HG02571 (cell line): ENCODE measurements around the gene SPATA31E1.
"Not testable (repeated sequence)": the region's sequence is repeated elsewhere in the genome, so short reads cannot be mapped to it uniquely, and the experiment has no call there.

Experiments used
- ATAC-seq: cut with Tn5 transposase; IDR thresholded peaks from one replicate; pipeline ENCODE4 v1.9.1; 2021; ENCODE audit warnings: mild to moderate bottlenecking, moderate library complexity; ENCODE audit not compliant: unreplicated experiment

Gene SPATA31E1

GRCh38 chr9:87882627-87883026, at the start of gene SPATA31E1:
TSS of gene SPATA31E1 (plus strand) at chr9:87882877. CDS start at chr9:87882892, 15 bp downstream.
- ATAC-seq = no peak

DNA sequence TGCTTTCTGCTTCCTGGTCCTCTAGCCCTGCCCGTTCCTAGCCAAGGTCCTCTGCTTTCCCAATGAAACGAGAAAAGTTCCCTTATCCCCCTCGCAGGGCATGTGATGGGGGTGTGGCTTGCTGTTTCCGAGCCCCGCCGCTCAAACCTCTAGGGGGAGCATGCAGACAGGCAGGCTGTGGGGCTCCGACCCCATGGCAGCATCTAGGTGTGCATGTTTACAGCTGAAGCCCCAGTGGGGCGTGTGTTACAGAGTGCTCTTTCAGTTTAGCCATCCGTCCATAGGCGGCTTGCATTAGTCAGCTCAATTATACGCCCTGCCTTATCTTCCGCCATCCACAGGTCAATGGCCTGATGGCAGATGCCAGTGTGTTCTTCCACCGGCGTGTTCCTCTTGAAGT, 48.3 kb upstream of the SPATA31E1 start:
- ATAC-seq = no peak

DNA sequence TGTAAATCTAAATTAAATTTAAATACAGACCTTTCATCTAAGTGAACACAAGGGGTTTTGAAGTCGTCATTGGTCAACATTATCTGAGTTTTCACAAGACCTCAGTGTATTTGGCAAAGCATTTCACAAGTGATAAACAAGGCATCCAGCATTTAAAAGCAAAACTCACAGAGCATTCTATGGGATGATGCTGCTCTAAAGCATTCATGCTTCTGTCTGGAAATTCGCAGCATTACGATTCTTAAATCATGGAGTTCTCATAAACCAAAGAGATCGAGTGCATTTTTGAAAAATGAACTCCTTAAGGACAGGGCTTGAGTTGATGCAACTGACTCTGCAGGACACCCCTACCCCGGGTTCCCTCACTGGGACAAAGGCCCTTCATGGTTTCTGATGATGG, 46.1 kb upstream of the SPATA31E1 start:
- ATAC-seq = no peak

- ATAC-seq = no peak
Measured at GRCh38 chr9:87836951-87837705, 45.5 kb upstream of the SPATA31E1 start.

DNA sequence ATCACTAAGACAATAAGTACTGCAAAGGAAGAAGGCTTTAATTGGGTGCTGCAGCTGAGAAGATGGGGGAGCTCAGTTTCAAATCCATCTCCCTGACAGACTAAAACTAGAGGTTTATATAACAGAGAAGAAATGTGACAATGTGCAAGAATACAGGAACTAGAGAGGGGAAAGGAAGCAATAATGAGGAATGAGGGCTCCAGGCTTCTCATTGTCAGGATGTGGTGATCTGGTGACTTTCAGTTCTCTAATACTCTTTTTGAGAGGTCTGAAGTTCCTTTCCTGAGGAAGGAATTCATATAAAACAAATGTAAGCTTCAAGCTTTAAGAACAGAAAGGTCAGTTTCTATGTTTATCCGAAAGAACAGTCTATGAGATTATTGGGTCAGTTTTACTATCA, 42.5 kb upstream of the SPATA31E1 start:
- ATAC-seq = no peak

DNA sequence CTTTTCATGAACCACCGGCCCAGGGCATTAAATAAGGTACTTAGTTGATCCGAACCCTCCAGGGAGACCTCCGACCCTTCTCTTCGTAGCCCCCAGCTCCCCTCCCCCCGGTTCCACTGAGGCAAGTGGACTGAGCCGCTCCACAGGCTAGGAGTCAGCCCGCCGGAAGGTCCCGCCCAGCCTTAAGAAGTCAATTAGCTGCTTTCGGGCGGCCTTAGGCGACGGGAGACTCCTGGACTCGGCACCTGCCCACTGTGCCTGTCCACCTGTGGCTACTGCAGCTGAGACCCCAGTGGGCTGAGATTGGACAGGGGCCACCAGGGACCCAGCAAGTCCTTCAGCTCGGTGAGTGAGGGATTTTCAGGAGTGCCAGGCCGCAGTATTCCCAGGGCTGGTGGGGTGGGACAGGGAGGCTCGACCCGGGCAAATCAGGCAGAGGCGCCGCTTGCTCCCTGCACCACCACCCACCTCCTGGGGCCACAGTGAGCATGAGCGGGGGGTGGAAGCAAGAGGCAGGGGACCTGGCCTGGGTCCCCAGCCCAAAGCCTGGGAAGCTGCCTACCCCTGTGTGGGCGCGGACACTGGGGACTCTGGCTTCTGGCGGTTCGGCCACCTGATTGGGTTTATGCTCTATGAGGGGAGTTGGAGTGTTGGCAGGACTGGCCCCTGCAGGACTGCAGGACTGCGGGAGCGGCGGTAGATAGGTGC, 39.6 kb upstream of the SPATA31E1 start:
- no peak for ATAC-seq

GRCh38 chr9:87844506-87844905, 38.2 kb upstream of the SPATA31E1 start:
- ATAC-seq = no peak

GRCh38 chr9:87847817-87848216, 34.9 kb upstream of the SPATA31E1 start:
- ATAC-seq = not testable (repeated sequence)

DNA sequence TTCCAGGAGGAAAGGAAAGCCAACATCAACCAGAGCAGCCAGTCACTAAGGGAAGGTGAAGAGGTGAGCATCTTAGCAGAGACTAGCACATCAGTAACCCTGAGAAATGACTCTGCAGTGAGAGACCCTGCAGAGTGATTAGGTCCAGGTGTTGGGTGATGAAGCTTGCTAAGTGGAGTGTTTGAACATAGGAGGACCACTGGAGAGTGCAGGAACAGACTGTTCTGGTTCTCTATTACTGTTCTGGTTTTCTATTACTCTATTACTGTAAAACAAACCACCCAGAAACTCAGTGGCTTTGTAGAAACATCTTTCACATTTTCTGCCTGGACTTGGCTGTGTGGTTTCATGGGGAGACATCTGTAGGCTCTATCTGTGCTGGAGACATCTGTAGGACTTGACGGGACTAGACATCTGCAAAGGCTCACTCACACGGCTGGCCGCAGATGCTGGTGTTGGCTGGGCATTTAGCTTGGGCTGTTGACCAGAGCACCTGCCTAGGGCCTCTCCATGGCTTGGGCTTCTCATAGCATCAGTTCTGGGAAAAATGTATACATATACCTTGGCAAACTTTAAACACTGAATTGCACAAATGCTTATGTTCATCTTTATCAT, 33.4 kb upstream of the SPATA31E1 start:
- no peak for ATAC-seq

GRCh38 chr9:87850391-87850790, 32.3 kb upstream of the SPATA31E1 start:
- ATAC-seq = no peak

DNA sequence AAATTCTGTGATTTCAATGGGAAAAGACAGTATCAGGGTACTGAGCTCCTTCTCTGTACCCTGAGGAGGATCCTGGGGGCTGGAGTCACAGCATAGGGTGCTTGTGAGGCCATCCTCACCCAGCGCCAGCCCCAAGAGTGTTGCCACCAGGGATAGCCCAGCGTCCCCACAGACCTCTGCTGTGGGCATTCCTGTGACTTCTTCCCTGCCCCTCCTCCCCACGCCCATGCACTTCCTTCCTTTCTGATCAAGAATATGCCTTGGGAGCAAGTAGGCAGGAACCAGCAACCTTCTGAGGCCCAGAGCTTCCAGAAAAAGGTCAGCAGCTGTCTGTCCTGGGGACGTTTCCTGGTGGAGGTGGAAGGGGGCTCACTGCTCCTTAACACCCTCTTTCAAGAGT, 31.5 kb upstream of the SPATA31E1 start:
- not testable (repeated sequence) for ATAC-seq

GRCh38 chr9:87853302-87853701, 29.4 kb upstream of the SPATA31E1 start:
- ATAC-seq = no peak

GRCh38 chr9:87853876-87854579, 28.6 kb upstream of the SPATA31E1 start:
- ATAC-seq = no peak

DNA sequence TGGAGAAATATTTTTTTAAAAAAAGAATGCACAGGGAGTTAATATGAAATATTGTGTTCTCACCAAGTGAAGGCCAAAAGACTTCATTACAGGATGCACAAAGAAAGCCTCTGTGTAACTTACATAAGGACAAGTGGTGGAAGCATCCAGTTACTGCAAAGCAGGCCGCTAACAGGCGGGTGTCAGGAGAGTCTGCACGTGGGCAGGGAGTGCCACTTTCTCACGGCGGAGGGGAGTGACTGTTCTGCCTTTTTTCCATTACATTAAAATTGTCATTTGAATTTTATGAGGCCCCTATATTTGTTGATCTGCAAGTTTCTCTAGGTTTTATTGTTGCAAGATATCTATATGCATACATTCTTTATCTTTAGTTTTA, 28.1 kb upstream of the SPATA31E1 start:
- no peak for ATAC-seq

- no peak for ATAC-seq
Measured at GRCh38 chr9:87855061-87855460, 27.6 kb upstream of the SPATA31E1 start.

- ATAC-seq = no peak
Measured at GRCh38 chr9:87857141-87857947, 25.3 kb upstream of the SPATA31E1 start.

GRCh38 chr9:87857948-87858335, 24.7 kb upstream of the SPATA31E1 start:
- ATAC-seq = no peak

DNA sequence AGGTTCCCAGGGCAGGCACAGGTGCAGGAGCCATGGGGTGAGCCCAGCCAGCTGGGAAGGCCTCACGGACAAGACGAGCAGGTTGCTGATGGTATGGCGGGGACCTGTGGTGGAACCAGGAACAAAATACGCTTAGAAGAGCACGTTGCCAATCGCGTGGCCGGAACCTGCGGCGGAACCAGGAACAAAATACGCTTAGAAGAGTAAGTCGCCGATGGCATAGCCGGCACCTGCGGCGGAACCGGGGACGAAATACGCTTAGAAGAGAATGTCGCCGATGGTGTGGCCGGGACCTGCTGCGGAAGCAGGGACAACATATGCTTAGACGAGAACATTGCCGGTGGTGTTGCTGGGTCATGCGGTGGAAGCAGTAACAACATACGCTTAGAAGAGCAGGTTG, 23.5 kb upstream of the SPATA31E1 start:
- no peak for ATAC-seq

GRCh38 chr9:87859786-87860185, 22.9 kb upstream of the SPATA31E1 start:
- ATAC-seq = no peak

- ATAC-seq = no peak
Measured at GRCh38 chr9:87861332-87861731, 21.3 kb upstream of the SPATA31E1 start.
